HepG2 (cell line): ENCODE results near the gene METAP1. TPM values are rescaled to one million over a fixed set of nuclear protein-coding genes. Genes with fewer than 3 reads are reported as not detected.

Experiments
- GRHL1 ChIP-seq: sonication (generic); formaldehyde crosslinking; conservative IDR thresholded peaks from 2 replicates; pipeline ENCODE4 v1.8.0; 2022; ENCODE audit warnings: missing genetic modification reagents
- HNRNPH1 ChIP-seq: fragments of 200-400 bp; formaldehyde crosslinking; optimal IDR thresholded peaks from 2 replicates; pipeline ENCODE3; 2017; ENCODE audit warnings: mild to moderate bottlenecking, low read depth, low read length
- KLF13 ChIP-seq: sonication (generic); formaldehyde crosslinking; IDR thresholded peaks from 2 replicates; pipeline ENCODE4 v1.4.0; 2020; ENCODE audit warnings: mild to moderate bottlenecking, missing genetic modification reagents
- LBX2 ChIP-seq: sonication (generic); formaldehyde crosslinking; IDR thresholded peaks from 2 replicates; pipeline ENCODE4 v1.5.0; 2020; ENCODE audit warnings: missing genetic modification reagents, mild to moderate bottlenecking, borderline replicate concordance
- RERE ChIP-seq: IDR thresholded peaks from 2 replicates; pipeline ENCODE4 v1.6.1; 2016; ENCODE audit warnings: low read depth, missing genetic modification reagents, missing compliant biosample characterization
- RFX3 ChIP-seq: IDR thresholded peaks from 2 replicates; pipeline ENCODE4 v1.6.1; 2016; ENCODE audit warnings: missing biosample characterization, missing genetic modification reagents
- SNAPC5 ChIP-seq: sonication (generic); formaldehyde crosslinking; IDR thresholded peaks from 2 replicates; pipeline ENCODE4 v1.8.1; 2023; ENCODE audit warnings: mild to moderate bottlenecking, missing genetic modification reagents, borderline replicate concordance
- TBX3 ChIP-seq: fragments of 450-650 bp; IDR thresholded peaks from 2 replicates; pipeline ENCODE4 v1.6.1; 2017; ENCODE audit warnings: antibody characterized with exemption, mild to moderate bottlenecking, inconsistent platforms, borderline replicate concordance
- ZNF124 ChIP-seq: sonication (generic); formaldehyde crosslinking; IDR thresholded peaks from 2 replicates; pipeline ENCODE4 v1.4.0; 2020; ENCODE audit warnings: missing genetic modification reagents
- ZNF280B ChIP-seq: sonication (generic); formaldehyde crosslinking; IDR thresholded peaks from 2 replicates; pipeline ENCODE4 v1.5.0; 2020; ENCODE audit warnings: missing genetic modification reagents, mild to moderate bottlenecking, borderline replicate concordance
- ZNF513 ChIP-seq: sonication (generic); formaldehyde crosslinking; conservative IDR thresholded peaks from 2 replicates; pipeline ENCODE4 v1.5.0; 2020; ENCODE audit warnings: missing genetic modification reagents
- ZNF562 ChIP-seq: sonication (generic); formaldehyde crosslinking; IDR thresholded peaks from 2 replicates; pipeline ENCODE4 v1.8.0; 2022; ENCODE audit warnings: missing genetic modification reagents, borderline replicate concordance
- polyA plus RNA-seq, 8 experiments: library from polyadenylated mRNA; depleted of rRNA in 3 of 8; stranded (reverse) in 7 of 8; unstranded in 1 of 8; fragments of >200 nt; fragmentation: Illumina TruSeq in 4 of 8; extraction: Trizol in 4 of 8; gene quantifications; 2 replicates each; pipeline versions ENCODE4 v1.2.1 to v1.2.3, GENCODE V29; 2011 to 2016; ENCODE audit warnings: low read depth in 4 of 8, missing spikeins in 1 of 8, mixed read lengths in 1 of 8; ENCODE audit not compliant: insufficient read depth in 1 of 8
- total RNA-seq, 5 experiments: library from RNA; depleted of rRNA; stranded (reverse); fragments of >200 nt; fragmentation: Illumina TruSeq; extraction: Trizol; gene quantifications; 2 replicates each; pipeline ENCODE4 v1.2.3, GENCODE V29; 2016; ENCODE audit warnings: low read depth in 1 of 5

Gene METAP1
- total and polyA plus RNA-seq, 2 of the 13 experiments (the other 11 are each of a cell fraction or from before 2014, with no cell fraction given), result 44.9 to 53.5 TPM

- TF ChIP-seq RERE (no peak), ZNF280B (CRISPR knock-in tag) (no peak), GRHL1 (CRISPR knock-in tag) (no peak), HNRNPH1 (no peak), LBX2 (no peak), ZNF513 (CRISPR knock-in tag) (no peak), ZNF562 (no peak), TBX3 (no peak), SNAPC5 (no peak), ZNF124 (no peak), KLF13 (no peak), RFX3 (CRISPR knock-in tag) (no peak)
Measured at GRCh38 chr4:98959411-98959810, 36.1 kb upstream of the METAP1 start (continued).
